Gastroesophageal sphincter (tissue), 4 donors: ENCODE measurements around the gene GRHL3. TPM values are rescaled to one million over a fixed set of nuclear protein-coding genes. Genes with fewer than 3 reads are reported as not detected.
A peak's percentile ranks its signal among the peaks of the same experiment; 100 is the strongest.

Source experiments
- ATAC-seq: fragments of 150-250 bp; one replicate; pipeline ENCODE4 v1.9.1; 2016; ENCODE audit warnings: mild to moderate bottlenecking, moderate library complexity
- H3K27ac ChIP-seq, 4 donors: fragments of 200-600 bp; sonication (generic) in 3 of 4; 1 replicate in 3 of 4; 2 replicates in 1 of 4; pipeline ENCODE4 v1.5.1; 2016 to 2019
- H3K27me3 ChIP-seq: fragments of 200-600 bp; sonication (generic); one replicate; pipeline ENCODE4 v1.5.1; 2019
- H3K36me3 ChIP-seq, 2 donors: fragments of 200-600 bp; sonication (generic); one replicate each; pipeline ENCODE4 v1.5.1; 2019; ENCODE audit warnings: control low read depth in 1 of 2
- H3K4me1 ChIP-seq, 3 donors: fragments of 200-600 bp; sonication (generic); 1 replicate in 2 of 3; 2 replicates in 1 of 3; pipeline ENCODE4 v1.5.1; 2016 to 2019; ENCODE audit warnings: control low read depth in 2 of 3
- H3K4me3 ChIP-seq, 2 donors: fragments of 200-600 bp; sonication (generic); one replicate each; pipeline ENCODE4 v1.5.1; 2019; ENCODE audit warnings: mild to moderate bottlenecking in 1 of 2, moderate library complexity in 1 of 2
- H3K9me3 ChIP-seq, 3 donors: fragments of 200-600 bp; sonication (generic); one replicate each; pipeline ENCODE4 v1.5.1; 2017 to 2019; ENCODE audit warnings: control low read depth in 2 of 3
- EP300 ChIP-seq: sonication (generic); formaldehyde crosslinking; IDR thresholded peaks from one replicate; pipeline ENCODE4 v1.6.1; 2017; ENCODE audit warnings: antibody characterized with exemption, mild to moderate bottlenecking
- POLR2A ChIP-seq, 2 donors: fragments of 450-650 bp; IDR thresholded peaks; one replicate each; pipeline ENCODE4 v1.6.1; 2017; ENCODE audit warnings: antibody characterized with exemption in 2 of 2, mild to moderate bottlenecking in 2 of 2, moderate library complexity in 1 of 2
- POLR2AphosphoS5 ChIP-seq: sonication (generic); formaldehyde crosslinking; IDR thresholded peaks from one replicate; pipeline ENCODE4 v1.6.1; 2017; ENCODE audit warnings: antibody characterized with exemption
- WGBS, 2 donors: methylation state at CpG; one replicate each; pipeline ENCODE4 v1.1.5; 2018; ENCODE audit warnings: low coverage in 1 of 2; 5-methylcytosine and 5-hydroxymethylcytosine counted together
- total RNA-seq, 4 donors: library from RNA; depleted of rRNA; stranded (reverse); fragments of >200 nt; gene quantifications; one replicate each; pipeline ENCODE4 v1.1.0, GENCODE V29; 2016
- TF ChIP-seq, protein P1 (sequence below), 4 experiments: fragments of 200-600 bp in 2 of 4; fragments of 450-650 bp in 2 of 4; sonication (generic) in 1 of 4; IDR thresholded peaks; one replicate each; pipeline ENCODE4 v1.5.1; 2017 to 2019; ENCODE audit warnings: antibody characterized with exemption in 4 of 4, mild to moderate bottlenecking in 2 of 4, moderate library complexity in 2 of 4

Gene GRHL3
- total RNA-seq, 4 donors from 2014 or later = 0.13 to 4.9 (median 0.31) TPM; not detected in 1

- peaks cover 0 to 32% of the 10 kb centered on the region in 2 donors for H3K36me3 ChIP-seq
- no peak overlapping the region for H3K4me3 ChIP-seq
- TF ChIP-seq, protein P1, sequence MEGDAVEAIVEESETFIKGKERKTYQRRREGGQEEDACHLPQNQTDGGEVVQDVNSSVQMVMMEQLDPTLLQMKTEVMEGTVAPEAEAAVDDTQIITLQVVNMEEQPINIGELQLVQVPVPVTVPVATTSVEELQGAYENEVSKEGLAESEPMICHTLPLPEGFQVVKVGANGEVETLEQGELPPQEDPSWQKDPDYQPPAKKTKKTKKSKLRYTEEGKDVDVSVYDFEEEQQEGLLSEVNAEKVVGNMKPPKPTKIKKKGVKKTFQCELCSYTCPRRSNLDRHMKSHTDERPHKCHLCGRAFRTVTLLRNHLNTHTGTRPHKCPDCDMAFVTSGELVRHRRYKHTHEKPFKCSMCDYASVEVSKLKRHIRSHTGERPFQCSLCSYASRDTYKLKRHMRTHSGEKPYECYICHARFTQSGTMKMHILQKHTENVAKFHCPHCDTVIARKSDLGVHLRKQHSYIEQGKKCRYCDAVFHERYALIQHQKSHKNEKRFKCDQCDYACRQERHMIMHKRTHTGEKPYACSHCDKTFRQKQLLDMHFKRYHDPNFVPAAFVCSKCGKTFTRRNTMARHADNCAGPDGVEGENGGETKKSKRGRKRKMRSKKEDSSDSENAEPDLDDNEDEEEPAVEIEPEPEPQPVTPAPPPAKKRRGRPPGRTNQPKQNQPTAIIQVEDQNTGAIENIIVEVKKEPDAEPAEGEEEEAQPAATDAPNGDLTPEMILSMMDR (IDR thresholded peaks at IDR 0.05) = no peak
- TF ChIP-seq POLR2A (IDR thresholded peaks at IDR 0.05) = no peak
- TF ChIP-seq EP300 = no peak
- no peak for TF ChIP-seq POLR2AphosphoS5
- ATAC-seq = no peak
- H3K9me3 ChIP-seq = no peaks in the 10 kb centered on the region
- 89 to 94% methylated on average over 8 of the region's 8 CpGs for WGBS, 2 donors
- H3K4me1 ChIP-seq = peaks cover 0 to 20% (median 0%) of the 10 kb centered on the region in 3 donors
- no peaks in the 10 kb centered on the region for H3K27me3 ChIP-seq
- no peak overlapping the region for H3K27ac ChIP-seq
Measured at GRCh38 chr1:24388331-24388885, 69.3 kb downstream of the GRHL3 start.

DNA sequence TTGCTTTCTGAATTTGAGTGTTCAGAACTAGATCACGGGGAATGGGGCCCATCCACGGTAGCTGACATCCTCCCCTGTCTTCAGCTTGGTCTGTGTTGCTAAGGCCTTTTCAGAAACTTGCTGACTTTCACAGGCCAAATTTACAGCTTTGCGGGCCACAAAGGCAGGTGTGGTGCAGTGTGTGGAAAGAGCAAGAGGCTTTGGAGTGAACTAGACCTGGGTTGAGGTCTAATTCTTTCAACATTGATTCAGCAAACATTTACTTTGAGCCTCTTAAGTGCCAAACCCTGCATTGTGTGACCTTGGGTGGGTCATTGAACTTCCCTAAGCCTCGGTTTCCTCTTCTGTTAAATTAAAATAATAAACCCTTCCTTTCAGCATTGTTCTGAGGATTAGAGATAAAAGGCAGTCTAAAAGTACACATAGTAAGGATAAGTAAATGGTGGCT is 70.1 kb downstream of the GRHL3 start:
- H3K4me3 ChIP-seq = no peak overlapping the region
- H3K4me1 ChIP-seq = peaks cover 0 to 20% (median 0%) of the 10 kb centered on the region in 3 donors
- TF ChIP-seq POLR2AphosphoS5 (no peak), EP300 (no peak), POLR2A (IDR thresholded peaks at IDR 0.05) (no peak)
- TF ChIP-seq, protein P1 (IDR thresholded peaks at IDR 0.05) = no peak
- H3K27me3 ChIP-seq = no peaks in the 10 kb centered on the region
- 81 to 94% methylated on average over 2 to 3 of the region's 4 CpGs for WGBS, 2 donors
- ATAC-seq = no peak
- peaks cover 0 to 28% of the 10 kb centered on the region in 2 donors for H3K36me3 ChIP-seq
- H3K27ac ChIP-seq = no peak overlapping the region
- no peaks in the 10 kb centered on the region for H3K9me3 ChIP-seq

DNA sequence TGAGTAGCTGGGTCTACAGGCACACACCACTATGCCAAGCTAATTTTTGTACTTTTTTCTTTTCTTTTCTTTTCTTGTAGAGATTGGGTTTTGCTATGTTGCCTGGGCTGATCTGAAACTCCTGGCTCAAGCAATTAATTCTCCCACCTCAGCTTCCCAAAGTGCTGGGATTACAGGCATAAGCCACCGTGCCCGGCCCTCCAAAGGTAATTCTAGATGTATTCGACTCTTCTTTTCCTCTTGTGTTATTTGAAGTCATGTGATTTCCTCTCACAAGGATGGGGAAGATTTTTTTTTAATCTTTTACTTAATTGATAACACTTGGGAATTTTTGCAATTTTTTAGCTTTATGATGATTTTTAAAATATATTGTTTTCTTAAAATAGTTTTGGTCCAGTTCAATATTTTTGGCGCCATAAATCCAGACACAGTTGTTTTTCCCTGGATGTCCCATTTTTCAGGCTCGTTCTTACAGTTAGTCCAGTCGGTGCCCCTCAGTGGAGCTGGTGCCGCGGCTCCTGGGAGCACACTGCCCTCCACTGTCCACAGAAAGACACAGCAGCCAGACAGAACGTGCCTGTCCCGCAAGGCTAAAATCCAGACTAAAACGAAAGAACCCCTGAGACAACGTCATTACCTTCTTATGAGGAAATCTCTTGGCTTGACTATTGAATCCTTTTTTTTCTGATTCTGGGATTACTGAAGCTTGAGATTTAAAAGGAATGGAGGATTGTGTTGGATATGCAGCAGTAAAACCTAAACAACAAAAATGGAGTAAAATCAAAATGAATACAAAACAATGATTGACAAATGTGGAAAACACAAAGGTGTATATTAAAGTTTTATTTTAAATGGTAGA is 72.0 kb downstream of the GRHL3 start:
- TF ChIP-seq, protein P1 (IDR thresholded peaks at IDR 0.05) = peak; percentile 82 to 96 (median 94)
- TF ChIP-seq POLR2A (IDR thresholded peaks at IDR 0.05) (no peak), POLR2AphosphoS5 (peak; percentile 12), EP300 (no peak)
- Histone ChIP-seq H3K4me3 (peak overlapping the region in 1 of 2 donors; percentile 13), H3K27ac (peak overlapping the region; percentile 79 to 92 (median 86))

DNA sequence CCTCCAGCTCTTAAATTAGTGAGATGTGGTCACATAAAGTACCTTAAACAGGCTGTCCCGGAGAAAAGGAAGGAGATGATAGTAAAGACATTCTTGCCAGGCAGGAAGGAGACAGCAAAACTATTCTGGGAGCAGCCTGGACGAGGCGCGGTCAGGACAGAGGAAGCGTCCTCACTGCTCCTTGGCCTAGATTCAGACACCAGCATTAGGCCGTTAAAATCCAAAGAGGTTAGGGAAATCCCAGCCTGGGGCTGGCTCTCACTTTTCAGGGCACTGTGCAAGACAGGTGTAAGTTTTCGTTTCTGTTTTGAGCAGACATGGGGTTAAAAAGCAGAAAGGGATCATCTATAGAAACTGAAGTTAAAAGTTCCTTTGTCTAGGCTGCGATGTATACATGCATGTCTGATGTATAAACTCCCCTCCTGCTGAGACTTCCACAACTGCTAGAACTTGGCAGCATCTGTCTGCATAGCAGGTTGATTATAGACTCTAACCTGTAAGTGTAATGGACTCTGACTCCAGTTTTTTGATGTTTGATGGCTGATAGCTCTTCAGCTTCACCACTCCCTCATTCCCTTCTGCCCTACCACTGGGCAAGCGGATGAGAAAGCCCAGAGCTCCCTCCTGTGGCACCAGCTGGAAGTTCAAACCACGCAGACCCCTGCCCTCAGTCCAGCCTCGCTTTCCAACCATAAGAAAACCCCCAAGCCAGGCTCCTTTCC is 72.9 kb downstream of the GRHL3 start:
- peak overlapping the region; percentile 79 to 92 (median 86) for H3K27ac ChIP-seq
- TF ChIP-seq, protein P1 (IDR thresholded peaks at IDR 0.05) = peak; percentile 59 to 88 (median 75)
- TF ChIP-seq EP300 (no peak), POLR2A (IDR thresholded peaks at IDR 0.05) (no peak)
- peak overlapping the region; percentile 10 to 13 for H3K4me3 ChIP-seq
- H3K36me3 ChIP-seq = peaks cover 0 to 20% of the 10 kb centered on the region in 2 donors
- ATAC-seq = peak; percentile 69
- WGBS, 2 donors = 18 to 43% methylated on average over 6 to 11 of the region's 11 CpGs
- H3K27me3 ChIP-seq = no peaks in the 10 kb centered on the region
- H3K9me3 ChIP-seq = no peaks in the 10 kb centered on the region
- H3K4me1 ChIP-seq = peaks cover 0 to 20% (median 0%) of the 10 kb centered on the region in 3 donors

More for the DNA sequence above, 72.0 kb downstream of the GRHL3 start:
- Histone ChIP-seq H3K36me3 (peaks cover 0 to 22% of the 10 kb centered on the region in 2 donors), H3K9me3 (no peaks in the 10 kb centered on the region), H3K27me3 (no peaks in the 10 kb centered on the region), H3K4me1 (peaks cover 0 to 20% (median 0%) of the 10 kb centered on the region in 3 donors)
- peak; percentile 94 for ATAC-seq
- 10 to 12% methylated on average over 5 to 12 of the region's 12 CpGs for WGBS, 2 donors
